LHCN-M2 (cell line): ENCODE measurements around the gene APOBEC3G. TPM values are rescaled to one million over a fixed set of nuclear protein-coding genes. Genes with fewer than 3 reads are reported as not detected.
A peak's percentile ranks its signal among the peaks of the same experiment; 100 is the strongest.
"Not testable (repeated sequence)": the region's sequence is repeated elsewhere in the genome, so short reads cannot be mapped to it uniquely, and the experiment has no call there.

Experiments used
- DNase-seq: peaks from one replicate; pipeline ENCODE4 v3.0.0-alpha.2; 2012; ENCODE audit warnings: low read depth
- total RNA-seq: library from RNA; depleted of rRNA; stranded (reverse); fragments of >200 nt; gene quantifications from 2 replicates; pipeline ENCODE4 v1.2.3, GENCODE V29; 2014

APOBEC3G gene
- total RNA-seq, 1 experiment from 2014 or later, result 6.1 TPM

DNA sequence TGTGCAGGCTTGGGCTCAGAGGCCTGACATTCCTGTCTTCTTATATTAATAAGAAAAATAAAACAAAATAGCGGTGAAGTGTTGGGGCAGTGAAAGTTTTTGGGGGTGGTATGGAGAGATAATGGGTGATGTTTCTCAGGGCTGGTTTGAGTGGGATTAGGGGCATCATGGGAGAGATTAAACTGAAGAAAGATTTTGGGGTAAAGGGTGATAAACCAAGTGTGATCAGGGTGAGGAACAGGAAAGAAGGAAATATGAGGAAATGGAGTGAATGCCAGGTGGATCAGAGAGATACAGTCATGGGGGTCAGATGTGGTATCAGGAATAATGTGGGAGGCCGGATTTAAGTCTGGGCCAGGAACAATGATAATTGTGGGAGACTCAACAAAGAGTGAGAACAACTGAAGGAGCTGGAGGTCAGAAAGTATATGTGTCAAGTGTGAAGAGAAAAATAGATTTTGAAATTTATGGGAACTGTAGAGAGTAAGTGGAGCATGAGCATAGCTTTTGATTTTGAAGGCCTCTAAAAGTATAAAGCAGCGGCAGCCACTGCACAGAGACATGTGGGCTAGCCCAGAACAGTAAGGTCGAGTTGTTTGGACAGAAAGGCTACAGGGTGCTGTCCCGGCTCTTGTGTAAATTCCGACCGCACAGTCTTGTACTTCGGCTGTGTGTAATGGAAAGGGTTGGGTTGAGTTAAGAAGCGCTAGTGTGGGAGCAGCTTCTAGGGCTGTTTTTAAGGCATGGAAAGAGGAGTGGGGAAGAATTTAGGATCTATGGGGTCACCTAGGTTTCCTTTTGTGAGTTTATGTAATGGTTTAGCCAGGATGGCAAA lies 10.4 kb upstream of the APOBEC3G start:
- not testable (repeated sequence) for DNase-seq

DNA sequence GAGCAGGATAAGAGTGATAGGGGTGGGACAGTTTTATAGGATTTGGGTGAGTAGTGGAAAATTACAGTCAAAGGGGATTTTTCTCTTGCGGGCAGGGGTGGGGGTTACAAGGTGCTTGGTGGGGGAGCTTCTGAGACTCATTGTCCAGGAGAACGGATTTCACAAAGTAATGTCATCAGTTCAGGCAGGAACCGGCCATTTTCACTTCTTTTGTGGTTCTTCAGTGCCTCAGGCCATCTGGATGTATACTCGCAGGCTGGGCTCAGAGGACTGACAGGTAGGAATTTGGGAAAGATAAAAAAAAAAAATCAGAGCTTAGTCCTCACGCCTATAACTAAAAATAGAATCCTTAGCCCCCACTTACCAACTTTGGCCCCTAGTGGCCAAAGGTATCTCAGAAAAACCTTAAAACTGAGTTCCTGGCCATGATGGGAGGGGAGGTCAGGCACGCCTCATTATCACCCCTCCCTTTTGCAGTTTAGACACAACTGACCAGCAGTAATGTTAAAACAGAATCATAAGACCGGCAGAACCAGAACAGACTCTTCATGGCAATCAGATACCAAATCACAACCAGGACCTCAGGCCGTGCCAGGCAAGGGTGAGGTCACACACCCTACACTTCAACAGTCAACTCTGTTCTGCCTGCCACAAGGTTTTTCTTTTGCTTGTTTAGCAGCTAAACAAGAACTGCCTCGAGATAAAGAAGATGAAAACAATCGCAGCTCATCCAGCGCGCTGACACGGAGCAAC lies 8.9 kb upstream of the APOBEC3G start:
- DNase-seq, result no peak

DNA sequence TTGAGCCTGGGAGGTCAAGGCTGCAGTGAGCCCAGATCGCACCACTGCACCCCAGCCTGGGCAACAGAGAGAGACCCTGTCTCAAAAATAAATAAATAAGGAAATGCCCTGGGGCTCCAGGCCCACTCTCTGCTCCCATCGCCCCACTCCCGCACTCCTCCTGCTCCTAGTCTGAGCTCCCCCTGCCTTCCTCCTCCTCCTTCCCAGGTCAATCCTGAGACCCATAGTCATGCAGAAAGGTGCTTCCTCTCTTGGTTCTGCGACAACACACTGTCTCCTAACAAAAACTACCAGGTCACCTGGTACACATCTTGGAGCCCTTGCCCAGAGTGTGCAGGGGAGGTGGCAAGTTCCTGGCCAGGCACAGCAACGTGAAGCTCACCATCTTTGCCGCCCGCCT lies 6.9 kb upstream of the APOBEC3G start:
- DNase-seq, result no peak

DNA sequence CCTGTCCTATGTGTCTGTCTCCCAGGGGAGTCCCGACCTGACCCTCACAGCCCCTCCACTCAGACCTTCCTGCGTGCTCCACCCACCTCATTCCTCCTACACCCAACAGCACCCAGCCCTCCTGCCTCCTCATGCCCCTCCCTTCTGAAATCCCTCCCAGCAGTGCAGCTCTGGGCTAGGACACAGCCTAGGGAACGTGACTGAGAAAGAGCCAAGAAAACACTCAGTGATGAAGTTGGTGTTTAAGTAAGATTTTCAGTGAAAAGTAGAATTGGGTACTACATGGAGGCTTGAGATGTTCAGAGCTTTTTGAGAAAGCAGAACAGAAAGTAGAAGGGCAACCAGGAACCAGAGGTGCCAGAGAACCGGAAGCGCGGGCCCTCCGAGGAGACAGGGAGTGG lies 4.5 kb upstream of the APOBEC3G start:
- not testable (repeated sequence) for DNase-seq

DNA sequence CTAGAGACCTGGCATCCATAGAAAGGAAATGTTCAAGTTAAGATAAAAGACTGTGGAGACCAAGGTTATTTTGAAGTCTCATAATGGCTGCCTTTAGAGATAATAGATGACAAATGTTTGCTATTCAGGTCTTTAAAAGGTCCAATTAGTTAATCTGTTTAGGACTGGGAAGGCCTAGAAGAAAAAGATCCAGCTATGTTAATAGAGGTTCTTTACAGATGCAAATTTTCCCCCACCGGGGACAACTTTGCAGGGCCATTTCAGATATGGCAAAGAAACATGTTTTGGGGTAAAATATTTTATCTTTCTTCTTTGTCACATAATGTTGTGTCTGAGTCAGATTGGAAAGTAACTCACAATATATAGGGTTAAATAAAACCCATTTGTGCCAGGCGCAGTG lies 3.1 kb upstream of the APOBEC3G start:
- no peak for DNase-seq

DNA sequence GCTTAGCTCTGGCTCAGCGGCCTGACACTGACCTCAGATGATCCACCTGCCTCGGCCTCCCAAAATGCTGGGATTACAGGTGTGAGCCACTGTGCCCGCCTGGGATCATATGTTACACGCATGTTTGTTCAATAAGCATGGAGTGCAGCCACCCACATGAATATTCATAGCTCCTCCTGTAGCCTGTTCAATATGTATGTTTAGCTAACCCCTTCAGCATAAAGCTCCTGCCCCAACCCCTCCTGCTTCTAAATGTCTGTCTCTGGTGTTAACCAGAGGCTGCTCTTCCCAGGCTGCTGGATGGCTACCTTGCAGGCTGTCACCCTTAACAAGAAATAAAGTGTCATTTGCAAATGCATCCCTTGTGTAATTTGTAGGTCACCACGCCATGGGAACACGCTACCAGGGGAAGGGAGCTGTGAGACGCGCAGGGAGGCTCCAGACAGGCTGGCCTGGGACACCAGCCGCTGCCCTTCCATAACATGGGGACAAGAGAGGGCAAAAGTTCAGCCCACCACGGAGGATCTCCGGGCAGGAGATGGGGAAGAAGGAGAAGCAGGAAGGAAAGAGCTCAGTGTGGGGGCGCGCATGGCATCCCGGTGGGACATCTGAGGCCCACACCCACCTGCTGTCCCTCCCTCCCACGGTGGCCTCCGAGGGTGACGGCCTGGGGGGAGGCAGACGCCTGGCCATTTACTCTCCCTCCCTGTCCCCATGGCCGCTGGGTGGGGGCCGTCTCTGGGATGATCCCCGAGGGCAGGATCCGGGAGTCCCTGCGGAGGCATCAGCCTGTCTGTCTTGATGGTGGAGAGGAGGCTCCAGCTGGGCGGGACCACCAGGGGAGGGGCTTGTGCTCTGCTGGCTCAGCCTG lies 685 bp upstream of the APOBEC3G start:
- DNase-seq, result not testable (repeated sequence)

DNA sequence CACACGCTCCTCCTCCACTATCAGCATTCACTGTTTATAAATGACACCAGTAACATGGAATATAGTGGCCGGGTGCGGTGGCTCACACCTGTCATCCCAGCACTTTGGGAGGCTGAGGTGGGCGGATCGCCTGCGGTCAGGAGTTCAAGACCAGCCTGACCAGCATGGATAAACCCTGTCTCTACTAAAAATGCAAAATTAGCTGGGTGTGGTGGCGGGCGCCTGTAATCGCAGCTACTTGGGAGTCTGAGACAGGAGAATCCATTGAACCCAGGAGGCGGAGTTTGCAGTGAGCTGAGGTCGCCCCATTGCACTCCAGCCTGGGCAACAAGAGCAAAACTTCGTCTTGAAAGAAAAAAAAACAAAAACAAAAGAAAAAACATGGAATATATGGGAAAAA lies 837 bp downstream of the APOBEC3G start:
- DNase-seq, result not testable (repeated sequence)

DNA sequence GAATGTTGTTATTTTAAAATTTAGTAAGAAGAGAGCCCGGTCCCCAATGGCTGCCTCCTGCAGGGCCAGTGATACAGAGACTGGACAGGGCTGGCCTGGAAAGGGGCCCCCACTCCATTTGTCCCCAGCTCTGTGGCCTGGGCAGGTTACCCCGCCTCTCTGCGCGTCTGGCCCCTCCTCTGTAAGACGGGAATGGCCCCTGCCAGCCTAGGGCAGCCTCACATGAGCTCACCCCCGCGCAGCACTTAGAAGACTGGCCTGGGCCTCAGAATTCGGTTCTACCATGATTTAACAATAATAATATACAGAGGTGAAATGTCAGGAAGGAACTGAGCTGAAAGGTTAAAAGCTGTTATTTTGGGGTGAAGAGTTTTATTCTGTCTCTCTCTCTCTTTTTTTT lies 1.3 kb downstream of the APOBEC3G start:
- DNase-seq, result no peak

DNA sequence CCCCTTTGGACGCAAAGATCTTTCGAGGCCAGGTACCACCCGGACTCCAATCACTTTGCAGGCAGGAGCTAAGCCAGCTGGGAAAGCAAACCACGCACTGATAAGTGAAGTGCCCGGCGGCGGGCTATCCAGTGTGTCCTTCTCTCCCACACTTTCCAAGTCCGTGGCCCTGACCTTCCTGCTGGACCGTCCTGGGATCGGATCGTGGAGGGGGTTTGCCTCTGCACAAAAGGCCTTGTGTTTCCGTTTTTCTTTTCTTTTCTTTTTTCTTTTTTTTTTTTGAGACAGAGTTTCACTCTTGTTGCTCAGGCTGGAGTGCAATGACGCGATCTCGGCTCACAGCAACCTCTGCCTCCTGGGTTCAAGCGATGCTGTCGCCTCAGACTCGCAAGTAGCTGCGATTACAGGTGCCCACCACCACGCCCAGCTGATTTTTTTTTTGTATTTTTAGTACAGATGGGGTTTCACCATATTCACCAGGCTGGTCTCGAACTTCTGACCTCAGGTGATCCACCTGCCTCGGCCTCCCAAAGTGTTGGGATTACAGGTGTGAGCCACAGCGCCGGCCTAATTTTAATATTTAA lies 2.1 kb downstream of the APOBEC3G start:
- not testable (repeated sequence) for DNase-seq

DNA sequence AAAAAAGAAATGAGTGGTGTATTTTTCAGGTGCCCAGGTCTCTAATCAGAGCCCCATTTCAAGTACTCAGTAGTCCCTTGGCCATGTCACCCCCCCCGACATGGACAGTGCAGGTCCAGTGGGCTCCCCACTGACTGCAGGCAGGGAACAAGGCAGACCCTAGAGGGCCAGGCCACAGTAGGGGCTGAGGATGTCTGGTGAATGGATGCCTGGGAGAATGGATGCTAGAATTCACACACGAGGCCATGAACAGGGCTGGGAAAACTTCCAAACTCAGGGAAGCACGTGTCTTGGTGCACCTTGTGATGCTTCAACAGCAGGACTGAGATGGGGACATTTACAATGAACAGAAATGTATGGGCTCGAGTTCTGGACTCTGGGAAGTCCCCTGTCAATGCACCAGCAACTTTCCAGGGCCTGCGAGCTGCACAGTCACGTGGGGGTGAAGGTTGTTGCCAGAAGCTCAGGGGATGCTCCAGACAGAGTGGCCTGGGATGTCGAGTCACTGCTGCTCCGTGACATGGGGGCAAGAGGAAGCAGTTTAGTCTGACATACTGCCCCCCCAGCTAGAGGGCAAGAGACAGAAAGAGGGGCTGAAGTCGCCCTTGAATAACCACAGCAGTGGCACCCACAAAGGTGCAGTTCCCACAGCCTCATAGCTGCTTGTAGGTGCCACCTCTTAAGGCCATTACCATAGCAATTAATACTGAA lies 3.1 kb downstream of the APOBEC3G start:
- DNase-seq, result no peak

DNA sequence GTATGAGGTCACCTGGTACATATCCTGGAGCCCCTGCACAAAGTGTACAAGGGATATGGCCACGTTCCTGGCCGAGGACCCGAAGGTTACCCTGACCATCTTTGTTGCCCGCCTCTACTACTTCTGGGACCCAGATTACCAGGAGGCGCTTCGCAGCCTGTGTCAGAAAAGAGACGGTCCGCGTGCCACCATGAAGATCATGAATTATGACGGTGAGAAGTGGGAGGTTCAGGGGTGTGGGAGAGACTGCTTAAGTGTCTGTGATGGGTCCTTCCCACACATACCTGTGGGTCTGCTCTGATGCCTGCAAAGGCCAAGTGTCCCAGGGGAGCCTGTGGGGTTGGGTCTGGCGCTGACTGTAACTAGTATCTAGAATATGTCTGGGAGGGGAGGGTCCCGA lies 3.9 kb downstream of the APOBEC3G start:
- DNase-seq, result no peak

DNA sequence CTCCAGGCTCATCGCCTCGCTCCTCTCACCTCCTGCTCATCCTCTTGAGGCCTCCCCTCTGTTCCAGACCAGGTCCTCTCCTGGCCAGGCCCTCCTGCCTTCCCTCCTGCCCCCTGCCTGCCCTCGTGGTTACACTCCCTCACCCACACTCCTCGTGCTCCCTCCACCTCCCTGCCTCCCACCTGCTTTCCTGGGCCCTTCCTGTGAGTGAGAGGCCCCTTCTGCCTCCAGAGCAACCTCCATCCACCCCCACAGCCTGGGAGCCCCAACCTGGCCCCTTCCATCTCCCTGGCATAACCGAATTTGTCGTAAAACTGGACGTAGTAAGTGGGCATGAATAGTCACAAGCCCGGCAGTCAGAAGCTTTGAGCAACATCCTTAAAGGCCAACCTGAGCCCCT lies 4.5 kb downstream of the APOBEC3G start:
- DNase-seq, result no peak

DNA sequence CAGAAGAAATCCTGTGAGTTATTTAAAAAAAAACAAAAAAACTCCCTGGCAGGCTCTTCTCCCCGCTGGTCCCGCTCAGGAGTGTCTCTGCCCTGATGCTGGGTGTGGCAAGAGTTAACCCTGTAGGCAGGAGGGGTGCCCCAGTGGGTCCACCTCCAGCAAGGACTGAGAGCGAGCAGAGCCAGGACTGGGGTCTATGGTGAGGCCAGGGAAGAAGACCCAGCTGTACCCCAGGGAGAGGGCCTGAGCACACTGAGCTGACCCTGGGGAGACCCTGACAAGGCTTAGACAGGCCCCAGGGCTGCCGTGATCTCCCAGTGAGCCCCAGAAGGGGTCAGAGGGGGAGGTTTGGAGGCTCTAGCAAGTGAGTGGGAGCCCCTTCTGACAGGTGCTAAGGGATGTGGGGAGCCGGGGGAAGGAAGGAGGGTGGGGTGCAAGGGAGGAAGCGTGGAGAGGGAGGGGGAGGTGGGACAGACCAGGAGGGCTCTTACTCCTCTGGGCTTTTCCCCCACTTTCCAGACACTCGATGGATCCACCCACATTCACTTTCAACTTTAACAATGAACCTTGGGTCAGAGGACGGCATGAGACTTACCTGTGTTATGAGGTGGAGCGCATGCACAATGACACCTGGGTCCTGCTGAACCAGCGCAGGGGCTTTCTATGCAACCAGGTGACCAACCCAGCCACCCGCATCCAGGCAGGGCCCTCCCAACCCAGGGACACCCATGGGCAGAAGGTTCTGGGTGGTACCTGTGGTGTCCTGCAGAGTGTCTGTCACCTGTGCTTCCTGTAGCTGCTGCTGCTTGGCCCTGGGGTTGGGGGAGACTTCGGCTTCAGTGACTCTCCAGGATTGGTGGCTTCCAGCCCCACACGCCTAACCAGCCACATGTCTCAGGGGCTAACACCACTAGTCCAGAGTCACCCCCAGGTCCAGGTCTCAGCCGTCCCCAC lies 6.4 kb downstream of the APOBEC3G start:
- no peak for DNase-seq

DNA sequence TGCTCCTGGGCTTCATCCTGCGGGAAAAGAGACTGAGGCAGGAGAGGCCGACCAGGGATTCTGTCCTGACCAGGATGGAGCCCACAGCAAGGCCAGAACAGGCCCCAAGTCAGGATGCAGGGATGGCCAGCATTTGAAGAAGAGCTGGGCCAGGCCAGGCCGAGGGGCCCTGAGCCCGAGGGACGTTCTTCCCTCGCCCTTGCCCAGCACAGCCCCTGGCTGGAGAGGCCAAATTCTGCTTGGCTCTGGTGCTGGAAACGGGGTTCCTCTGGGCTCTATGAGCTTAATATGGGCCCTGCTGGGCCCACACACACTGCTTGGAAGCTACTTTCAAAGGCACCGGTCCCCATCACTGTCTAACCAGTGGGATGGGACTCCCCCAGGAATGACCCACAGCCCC lies 7.6 kb downstream of the APOBEC3G start:
- DNase-seq, result no peak

DNA sequence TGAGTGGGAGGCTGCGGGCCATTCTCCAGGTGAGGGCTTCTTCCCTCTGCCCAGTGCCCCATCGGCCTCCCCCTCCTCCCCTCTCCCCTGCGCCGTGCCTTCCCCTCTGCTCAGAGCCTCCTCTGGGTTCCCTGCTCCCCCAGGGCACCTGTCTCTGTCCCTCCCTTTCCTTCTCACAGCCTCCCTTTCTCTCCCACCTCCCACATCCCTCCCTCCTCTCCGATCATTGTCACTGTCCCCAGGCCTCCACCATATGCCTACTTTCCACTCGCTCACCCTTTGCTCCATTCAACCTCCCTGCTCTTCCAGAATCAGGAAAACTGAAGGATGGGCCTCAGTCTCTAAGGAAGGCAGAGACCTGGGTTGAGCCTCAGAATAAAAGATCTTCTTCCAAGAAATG lies 10.0 kb downstream of the APOBEC3G start:
- no peak for DNase-seq

DNA sequence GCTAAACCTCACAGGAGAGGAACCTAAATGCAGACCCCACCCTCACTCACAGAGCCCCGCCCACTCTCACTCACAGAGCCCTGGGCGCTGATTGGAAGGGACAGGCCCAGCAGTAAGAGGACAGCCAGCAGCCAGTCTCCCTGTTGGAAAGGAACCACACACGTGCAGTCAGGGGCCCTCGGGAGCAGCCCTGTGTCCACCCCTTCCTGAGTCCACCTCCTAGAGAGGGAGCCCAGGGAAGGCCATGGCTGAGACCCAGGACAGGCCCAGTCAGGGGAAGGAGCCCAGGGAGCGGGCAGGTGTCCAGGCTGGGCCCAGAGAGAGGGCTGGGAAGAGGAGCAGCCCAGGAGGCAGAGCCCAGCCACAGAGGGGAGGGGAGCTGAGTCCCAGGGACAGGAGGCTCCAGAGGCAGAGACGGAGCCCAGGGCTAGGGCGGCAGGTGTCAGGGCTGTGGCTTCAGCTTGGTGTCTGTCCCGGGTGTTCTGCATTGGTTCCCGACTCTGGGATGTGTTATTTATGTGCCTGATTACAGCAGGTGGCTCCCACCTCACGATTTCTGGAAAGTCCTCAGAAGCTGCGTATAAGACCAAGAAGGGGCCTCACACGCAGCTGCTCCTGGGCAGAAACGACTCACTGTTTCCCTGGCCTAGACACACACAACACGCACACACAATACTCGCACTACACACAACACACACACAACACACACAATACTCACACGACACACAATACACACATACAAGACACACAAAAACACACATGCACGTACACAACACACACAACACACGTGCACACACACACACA lies 11.0 kb downstream of the APOBEC3G start:
- peak; percentile 4 for DNase-seq

DNA sequence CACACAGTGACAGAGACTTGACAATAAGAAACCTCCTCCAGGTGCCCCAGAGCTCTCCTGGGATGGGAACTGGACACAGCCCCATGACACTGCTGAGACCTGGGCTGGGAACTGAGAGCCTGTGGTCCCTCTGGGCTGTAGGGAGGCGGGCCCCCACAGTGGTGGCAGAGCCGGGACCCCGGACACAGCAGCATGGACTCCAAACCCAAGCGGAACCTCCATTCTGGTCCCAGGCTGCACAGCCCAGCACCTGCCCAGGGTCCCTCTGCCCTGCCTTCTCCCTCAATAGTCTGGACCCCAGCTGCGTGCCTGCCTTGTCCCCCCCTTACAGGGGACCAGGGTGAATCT lies 11.6 kb downstream of the APOBEC3G start:
- no peak for DNase-seq

DNA sequence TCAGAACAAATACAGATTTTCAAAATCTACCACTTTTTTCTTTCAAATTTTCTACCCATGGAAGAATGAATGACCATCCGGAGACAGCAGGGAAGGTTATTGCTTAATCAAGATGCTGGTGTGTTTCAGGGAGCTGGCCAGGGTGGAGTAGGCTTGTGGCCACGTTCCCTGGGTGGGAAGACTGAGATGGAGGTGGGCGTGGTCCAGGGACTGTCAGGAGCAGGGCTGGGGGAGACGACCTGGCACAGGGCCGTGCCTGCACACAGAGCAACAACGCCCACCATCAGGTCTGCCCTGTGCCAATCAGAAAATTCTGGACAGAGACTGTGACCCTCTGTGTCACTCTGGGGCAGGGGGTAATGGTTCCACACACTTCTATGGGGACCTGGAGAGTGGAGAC lies 12.9 kb downstream of the APOBEC3G start:
- DNase-seq, result no peak

DNA sequence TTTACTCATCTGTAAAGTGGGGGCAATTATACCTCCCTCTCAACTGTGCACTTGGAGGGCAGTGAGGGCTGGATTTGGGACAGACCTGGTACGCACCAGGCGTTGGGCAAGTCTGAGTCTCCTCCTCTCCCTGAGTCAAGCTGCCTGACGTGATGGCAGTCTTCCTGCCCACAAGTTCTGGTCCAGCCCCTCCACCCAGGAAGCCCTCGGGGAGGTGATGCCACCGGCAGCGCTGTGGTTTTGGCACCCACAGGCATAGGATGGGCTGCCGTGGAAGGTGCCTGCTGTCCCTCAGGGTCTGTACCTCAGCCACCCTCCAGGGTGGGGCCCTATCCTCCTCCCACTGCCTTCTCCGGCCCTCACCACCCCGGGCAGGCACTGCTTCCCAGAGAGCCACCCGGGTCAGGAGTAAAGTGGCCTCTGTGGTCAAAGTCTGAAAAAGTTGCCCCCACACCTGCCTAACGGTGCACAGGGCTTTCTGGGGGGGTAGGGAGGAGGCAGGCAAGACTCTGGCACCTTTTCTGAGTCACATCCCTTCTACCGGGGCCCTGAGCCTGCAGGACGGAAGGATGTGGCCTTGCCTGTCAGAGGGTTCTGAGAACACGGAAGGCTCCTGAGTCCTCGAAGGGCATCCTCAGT lies 13.5 kb downstream of the APOBEC3G start:
- no peak for DNase-seq
